NCI-H446 (cell line): ENCODE measurements around the gene SLAMF9.

Source experiments
- DNase-seq, 2 experiments: peaks; one replicate each; lab custom pipeline; 2025; lab: John Stamatoyannopoulos, UW

Gene SLAMF9

GRCh38 chr1:159945483-159946241 lies 8.4 kb downstream of the SLAMF9 start, which contains the start of gene IGSF9:
Gene IGSF9, minus strand, starts transcription at chr1:159945613. Its CDS starts 2,159 bp downstream, at chr1:159943454.
- peak; percentile 85 to 95 for DNase-seq

- DNase-seq: no peak
Measured at GRCh38 chr1:159944623-159945455, 9.2 kb downstream of the SLAMF9 start.

- DNase-seq: peak in 1 of 2 experiments; percentile 37
Measured at GRCh38 chr1:159943908-159944622, 10.0 kb downstream of the SLAMF9 start.

- no peak for DNase-seq
Measured at GRCh38 chr1:159943278-159943640, 10.8 kb downstream of the SLAMF9 start.

GRCh38 chr1:159942632-159943277 lies 11.3 kb downstream of the SLAMF9 start:
- DNase-seq: no peak

GRCh38 chr1:159941591-159942560 lies 12.2 kb downstream of the SLAMF9 start:
- DNase-seq: no peak

- no peak for DNase-seq
Measured at GRCh38 chr1:159941141-159941540, 12.9 kb downstream of the SLAMF9 start.

- DNase-seq: no peak
Measured at GRCh38 chr1:159940006-159940620, 13.9 kb downstream of the SLAMF9 start.

- DNase-seq: no peak
Measured at GRCh38 chr1:159939678-159940002, 14.4 kb downstream of the SLAMF9 start.

GRCh38 chr1:159938905-159939677 lies 14.9 kb downstream of the SLAMF9 start:
- no peak for DNase-seq

- no peak for DNase-seq
Measured at GRCh38 chr1:159938211-159938852, 15.7 kb downstream of the SLAMF9 start.

- no peak for DNase-seq
Measured at GRCh38 chr1:159937054-159937750, 16.8 kb downstream of the SLAMF9 start.

GRCh38 chr1:159936273-159936904 lies 17.6 kb downstream of the SLAMF9 start:
- DNase-seq: peak; percentile 43 to 69

- DNase-seq: no peak
Measured at GRCh38 chr1:159935719-159936272, 18.2 kb downstream of the SLAMF9 start.

- no peak for DNase-seq
Measured at GRCh38 chr1:159935305-159935704, 18.7 kb downstream of the SLAMF9 start.

- DNase-seq: no peak
Measured at GRCh38 chr1:159934136-159935039, 19.6 kb downstream of the SLAMF9 start.

GRCh38 chr1:159933347-159933746 lies 20.7 kb downstream of the SLAMF9 start:
- DNase-seq: no peak
